GM12872 (cell line): ENCODE data around the gene IFT57.

Experiments
- CTCF ChIP-seq: IDR thresholded peaks from 3 replicates; pipeline ENCODE4 v1.5.1; 2011; ENCODE audit warnings: low read depth, mild to moderate bottlenecking, low read length, moderate library complexity; ENCODE audit not compliant: insufficient read depth

Gene IFT57

GRCh38 chr3:108130701-108131474 lies 91.3 kb downstream of the IFT57 start:
- TF ChIP-seq CTCF: no peak

- no peak for TF ChIP-seq CTCF
Observed at GRCh38 chr3:108130236-108130635, 92.0 kb downstream of the IFT57 start.

- TF ChIP-seq CTCF: no peak
Observed at GRCh38 chr3:108127301-108127988, 94.8 kb downstream of the IFT57 start.

DNA sequence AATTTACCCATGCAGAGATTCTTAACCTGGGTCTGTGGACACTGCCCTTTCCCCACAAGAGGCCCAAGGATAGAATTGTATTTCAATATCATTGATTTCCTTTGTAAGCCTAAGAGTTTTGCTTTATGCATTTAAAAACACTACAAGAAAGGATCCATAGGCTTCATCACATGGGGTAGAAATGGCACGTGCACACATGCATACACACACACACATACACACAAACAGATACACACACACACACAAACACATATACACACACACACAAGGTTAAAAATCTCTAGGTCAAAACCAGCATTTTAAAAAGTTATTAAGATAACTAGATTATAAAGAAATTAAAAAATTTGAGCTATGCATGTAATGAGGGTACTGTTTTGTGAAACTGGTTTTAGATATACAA lies 95.9 kb downstream of the IFT57 start:
- TF ChIP-seq CTCF: no peak

DNA sequence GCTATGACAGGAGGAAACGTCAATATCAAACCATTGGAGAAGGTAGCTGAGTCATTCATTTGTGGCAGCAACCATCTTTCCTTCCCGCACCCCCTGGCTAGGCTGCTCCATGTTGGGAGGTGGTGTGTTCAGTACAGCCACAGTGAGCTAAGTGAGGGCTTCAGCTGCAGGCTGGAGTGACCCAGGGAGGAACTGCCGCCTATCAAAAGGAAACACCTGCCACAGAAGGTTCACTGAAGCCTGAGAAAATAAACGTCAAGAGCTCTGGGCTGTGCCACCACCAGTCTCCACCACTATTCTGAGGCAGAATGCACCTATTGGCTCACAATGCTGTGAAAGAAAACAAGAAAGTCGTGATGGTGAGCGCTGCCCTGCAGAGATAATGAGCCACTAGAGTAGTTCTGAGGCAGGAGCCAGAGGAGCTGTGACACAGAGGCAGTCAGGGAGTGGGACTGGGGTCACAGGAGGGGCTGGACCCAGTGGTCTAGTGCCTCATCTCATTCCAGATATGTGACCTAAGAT lies 96.6 kb downstream of the IFT57 start:
- TF ChIP-seq CTCF: no peak

DNA sequence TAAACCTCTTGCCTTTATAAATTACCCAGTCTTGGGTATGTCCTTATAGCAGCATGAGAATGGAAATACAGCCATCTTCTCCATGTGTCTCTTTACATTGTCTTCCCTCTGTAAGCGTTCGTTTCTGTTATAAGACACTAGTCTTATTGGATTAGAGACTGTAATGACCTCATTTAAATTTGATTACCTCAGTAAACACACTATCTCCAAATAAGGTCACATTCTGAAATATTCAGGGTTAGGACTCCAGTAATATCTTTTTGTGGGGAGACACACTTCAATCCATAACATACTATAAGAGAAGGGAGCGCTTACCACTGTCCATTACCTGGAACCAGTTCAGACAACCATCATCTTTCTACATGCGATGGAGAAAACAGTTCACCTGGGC lies 97.1 kb downstream of the IFT57 start:
- TF ChIP-seq CTCF: no peak

- no peak for TF ChIP-seq CTCF
Observed at GRCh38 chr3:108124337-108125152, 97.7 kb downstream of the IFT57 start.
